OCI-M2 (cell line): Measurements from ENCODE around the gene NTM.

ENCODE experiments used
- DNase-seq: peaks from one replicate; lab custom pipeline; 2025; ENCODE audit not compliant: unreplicated experiment; lab: John Stamatoyannopoulos, UW

The NTM gene

DNA sequence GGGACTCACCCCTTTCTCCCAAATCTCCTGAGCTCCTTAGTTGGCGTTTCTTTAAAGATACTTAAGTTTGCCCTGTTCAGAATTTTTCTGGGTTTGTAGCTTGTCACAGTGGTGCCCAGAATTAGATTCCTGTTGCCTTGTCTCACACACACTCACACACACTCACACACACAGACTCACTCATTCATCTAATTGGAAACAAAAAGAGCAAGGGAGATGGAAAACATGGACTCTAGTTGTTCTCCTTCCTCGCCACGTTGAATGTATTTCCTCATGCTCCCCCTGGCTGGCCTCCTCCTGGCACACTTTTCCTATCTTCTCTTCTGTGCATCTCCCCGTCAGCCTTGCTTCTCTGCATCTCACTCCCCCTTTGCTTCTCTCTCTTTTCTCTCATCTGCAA is 752.3 kb downstream of the NTM start:
- no peak for DNase-seq

GRCh38 chr11:132123449-132123848 is 753.0 kb downstream of the NTM start:
- no peak for DNase-seq

DNA sequence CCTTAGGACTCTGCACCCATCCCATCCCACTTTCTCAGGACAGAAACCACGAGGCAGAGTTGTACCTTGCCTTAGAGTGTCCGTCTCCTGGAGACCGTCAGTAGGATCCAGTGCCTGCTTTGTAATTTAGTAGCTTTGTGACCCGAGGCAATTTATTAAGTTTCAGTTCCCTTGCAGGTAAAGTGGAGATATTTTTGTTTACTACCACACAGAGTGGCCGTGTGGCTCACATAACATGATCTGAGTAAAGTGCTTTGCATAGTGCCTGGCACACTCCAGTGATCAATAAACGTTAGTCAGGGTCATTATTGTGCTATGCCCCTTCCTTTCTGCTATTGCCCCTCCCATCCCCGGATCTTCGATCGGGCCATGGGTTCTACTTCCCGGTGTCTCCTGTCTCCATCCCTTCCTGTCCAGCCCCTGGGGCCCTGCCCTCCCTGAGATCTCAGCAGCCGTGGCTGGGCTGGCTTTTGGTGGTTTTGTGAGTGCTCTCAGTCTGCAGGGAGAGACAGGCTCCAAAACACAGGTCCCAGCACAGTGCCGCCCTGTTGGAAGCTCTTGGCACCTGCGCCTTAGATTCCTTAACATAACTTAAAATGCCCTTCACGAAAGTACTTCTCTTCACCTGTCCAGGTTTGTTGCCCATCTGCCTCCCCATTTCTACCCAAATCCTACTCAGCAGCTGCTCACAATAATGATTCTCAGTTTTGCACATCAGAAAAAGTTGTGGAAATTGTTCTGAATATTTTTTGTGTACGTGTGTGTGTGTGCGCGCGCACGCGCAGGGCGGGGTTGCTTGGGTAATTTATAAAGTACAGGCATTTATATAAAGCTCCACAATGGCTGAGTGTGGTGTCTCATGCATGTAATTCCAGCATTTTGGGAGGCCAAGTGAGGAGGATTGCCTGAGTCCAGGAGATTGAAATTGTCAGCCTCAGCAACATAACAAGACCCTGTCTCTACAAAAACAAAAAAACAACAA is 753.7 kb downstream of the NTM start:
- DNase-seq = no peak

DNA sequence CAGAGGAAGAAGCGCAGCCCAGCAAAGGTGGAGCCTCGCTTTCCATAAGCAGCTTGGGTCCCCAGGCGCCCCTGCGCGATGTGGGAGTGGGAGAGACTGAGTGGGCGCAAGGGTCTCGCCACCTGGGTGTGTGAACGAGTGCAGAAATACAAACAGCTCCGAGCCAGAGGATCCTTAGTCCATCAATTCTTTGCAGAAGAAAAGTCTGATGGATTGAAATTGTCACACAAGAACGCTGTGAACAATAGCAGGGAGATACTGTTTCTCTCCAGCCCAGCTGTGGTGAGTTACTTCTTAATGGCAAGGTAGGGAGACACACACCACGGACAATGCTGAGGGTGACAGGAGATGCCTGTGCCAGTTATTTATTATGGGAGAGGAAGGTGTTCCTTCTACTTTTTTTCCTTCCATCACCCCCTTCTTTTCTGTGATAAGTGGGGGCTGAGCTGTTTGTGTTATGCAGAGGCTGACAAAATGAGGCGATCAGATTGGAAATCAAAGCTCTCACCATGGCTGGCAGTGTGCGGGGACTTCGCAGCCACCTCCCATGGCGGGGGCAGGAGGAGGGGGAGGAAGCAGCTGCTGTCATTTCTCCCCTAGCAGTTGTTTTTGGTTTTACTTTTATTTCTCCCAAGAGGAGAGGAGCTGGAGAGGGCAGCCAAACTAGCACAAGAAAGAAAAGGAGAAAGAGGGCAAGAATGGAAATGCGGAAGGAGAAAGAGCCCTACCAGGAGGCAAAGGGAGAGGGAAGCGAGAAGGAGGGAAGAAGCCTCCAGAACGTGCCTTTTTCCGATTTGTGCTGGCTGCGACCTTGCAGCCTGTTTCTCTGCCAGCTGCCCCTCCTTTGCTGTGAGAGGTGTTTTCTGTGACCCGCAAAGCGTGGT is 755.8 kb downstream of the NTM start:
- no peak for DNase-seq

- no peak for DNase-seq
These were observed 756.8 kb downstream of the NTM start for GRCh38 chr11:132126973-132127899.

- no peak for DNase-seq
These were observed 757.5 kb downstream of the NTM start for GRCh38 chr11:132127900-132128288.

DNA sequence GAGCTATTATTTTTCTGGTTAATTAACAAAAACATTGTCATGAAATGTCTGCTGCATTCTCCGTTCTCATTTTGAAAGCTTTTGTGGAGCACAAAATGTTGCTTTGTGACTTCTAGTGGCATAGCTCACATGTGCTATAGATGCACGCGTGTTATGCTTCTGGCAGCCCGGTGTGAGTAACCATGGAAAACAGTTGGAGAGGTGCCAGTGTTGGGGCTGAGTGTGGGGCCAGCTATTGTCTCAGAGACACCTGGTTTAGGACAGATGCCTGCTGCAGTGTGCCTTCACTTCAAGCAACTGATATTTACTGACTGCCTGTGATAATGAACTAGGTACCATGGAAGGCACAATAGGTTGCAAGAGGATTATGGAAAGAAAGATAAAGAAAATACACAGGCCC is 760.6 kb downstream of the NTM start:
- DNase-seq = no peak

- no peak for DNase-seq
These were observed 761.5 kb downstream of the NTM start for GRCh38 chr11:132131961-132132360.

DNA sequence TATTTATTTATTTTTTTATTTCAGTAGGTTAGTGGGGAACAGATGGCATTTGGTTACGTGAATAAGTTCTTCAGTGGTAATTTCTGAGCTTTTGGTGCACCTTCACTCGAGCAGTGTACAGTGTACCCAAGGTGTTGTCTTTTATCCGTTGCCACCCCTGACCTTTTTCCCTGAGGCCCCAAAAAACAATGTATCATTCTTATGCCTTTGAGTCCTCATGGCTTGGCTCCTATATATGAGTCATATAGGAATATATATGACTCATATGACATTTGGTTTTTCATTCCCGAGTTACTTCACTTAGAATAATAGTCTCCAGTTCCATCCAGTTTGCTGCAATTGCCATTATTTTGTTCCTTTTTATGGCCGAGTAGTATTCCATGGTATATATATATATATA is 763.9 kb downstream of the NTM start:
- no peak for DNase-seq

GRCh38 chr11:132137289-132137980 is 767.0 kb downstream of the NTM start:
- no peak for DNase-seq

- DNase-seq = no peak
These were observed 767.5 kb downstream of the NTM start for GRCh38 chr11:132137981-132138313.

- DNase-seq = no peak
These were observed 768.8 kb downstream of the NTM start for GRCh38 chr11:132139181-132139580.

DNA sequence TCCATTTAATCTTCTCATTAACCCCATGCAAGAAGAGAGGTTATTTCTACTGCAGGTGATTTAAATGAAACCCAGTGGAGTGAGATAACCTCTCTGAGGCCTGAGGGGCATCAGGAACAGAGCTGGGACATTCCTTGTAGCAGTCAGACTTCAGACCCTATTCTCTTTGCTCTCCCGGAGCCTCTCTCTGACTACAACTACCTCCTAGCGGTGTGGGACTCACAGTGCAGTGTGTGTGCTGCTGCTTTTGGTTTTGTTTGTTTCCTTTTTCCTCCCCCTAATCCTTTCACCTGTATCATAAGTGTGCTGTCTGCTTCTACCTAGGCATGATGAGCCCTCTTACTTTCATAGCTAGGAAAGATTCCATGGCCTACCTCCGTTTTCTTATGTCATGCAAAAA is 769.6 kb downstream of the NTM start:
- no peak for DNase-seq

DNA sequence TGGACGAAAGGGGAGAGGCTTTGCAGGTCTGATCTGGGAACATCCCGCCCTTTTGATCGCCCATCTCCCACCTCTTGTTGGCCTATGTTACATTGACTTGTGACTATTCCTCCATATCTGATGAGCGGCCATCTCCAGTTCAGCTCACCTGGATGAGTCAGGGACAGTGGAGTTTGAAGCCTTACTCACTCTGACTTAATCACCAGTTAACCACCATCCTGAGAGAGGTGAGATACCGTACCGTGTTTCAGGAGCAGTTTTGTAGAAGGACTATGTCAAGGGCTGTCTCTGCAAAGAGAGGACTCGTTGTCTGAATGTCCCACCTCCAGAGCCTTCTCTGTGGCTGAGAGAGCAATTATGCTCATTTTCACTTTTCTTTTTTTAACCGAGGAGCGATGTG is 771.7 kb downstream of the NTM start:
- DNase-seq = no peak

DNA sequence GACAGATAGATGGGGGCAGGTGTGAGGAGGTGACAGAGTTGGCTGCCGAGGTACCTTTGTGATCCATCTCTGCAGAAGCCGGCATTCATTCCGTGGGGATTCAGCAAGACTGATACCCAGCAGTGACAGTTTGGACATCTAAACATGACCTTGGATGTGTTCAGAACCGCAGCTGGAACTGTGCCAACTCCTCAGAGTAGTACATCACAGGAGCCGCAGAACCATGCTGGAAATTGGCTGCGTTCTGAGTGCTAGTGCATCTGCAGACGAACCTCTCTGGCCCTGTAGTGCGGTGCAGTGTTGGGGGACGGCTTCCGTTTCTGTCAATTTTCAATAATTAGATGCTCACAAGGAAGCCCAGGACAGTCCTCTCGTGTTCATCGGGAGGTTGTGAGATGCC is 772.1 kb downstream of the NTM start:
- DNase-seq = no peak

DNA sequence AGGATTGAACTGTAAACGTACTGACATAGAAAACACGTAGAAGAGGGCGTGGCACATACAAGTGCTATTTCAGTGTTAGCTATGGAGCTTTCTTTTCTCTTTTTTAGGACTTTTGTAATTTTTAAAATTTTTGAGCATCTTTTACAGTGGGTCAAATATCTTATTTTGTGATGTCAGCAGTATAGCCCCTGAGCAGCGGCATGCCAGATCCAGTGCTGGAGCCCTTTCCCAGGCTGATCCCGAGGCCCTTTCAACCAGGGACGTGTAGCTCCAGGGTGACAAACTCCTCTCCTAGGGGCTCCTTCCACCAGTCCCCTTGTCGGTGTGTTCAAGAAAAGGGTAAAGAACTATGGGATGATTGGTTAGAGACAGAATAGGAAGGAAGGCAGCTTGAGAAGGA is 777.0 kb downstream of the NTM start:
- DNase-seq = no peak

DNA sequence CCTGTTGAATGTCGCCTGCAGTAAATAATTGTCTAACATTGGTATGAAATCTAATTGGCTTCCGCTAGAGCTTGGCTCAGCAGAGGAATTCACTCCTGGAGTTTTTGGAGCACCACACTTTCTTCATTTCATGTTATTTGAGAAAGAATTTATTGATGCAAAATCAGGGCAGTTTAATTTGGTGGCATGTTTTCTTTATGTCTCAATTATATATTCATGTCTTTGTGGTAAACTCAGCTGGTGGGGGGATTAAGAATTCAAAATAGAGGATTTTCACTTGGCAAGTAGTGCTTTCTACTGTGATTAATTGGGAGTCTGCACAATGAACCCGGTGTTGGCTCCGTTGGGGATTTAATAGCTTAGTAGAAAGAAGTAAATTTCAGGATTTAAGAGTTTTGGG is 784.4 kb downstream of the NTM start:
- DNase-seq = no peak

- no peak for DNase-seq
These were observed 787.7 kb downstream of the NTM start for GRCh38 chr11:132158091-132158490.

DNA sequence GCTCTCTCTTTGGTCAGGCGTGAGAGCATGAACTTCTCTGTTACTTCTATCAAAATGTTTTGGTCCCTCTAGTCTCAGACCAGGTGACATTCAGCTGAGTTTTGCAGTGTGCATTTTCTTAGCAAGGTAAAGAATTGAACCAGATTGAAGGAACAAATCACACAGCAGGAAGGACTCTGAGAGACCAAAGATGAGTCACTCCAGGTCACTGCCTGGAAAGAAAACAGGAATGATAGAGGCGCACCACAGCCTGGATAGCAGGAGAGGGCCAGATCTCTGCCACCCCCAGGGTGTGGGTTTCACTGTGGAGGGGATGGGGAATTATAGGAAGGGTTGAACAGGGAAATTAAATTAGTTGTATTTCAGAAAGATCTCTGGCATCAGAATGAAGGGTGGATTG is 788.3 kb downstream of the NTM start:
- no peak for DNase-seq

GRCh38 chr11:132161403-132162078 is 791.1 kb downstream of the NTM start:
- no peak for DNase-seq
